ENCODE results near the gene IZUMO4.

Gene IZUMO4

DNA sequence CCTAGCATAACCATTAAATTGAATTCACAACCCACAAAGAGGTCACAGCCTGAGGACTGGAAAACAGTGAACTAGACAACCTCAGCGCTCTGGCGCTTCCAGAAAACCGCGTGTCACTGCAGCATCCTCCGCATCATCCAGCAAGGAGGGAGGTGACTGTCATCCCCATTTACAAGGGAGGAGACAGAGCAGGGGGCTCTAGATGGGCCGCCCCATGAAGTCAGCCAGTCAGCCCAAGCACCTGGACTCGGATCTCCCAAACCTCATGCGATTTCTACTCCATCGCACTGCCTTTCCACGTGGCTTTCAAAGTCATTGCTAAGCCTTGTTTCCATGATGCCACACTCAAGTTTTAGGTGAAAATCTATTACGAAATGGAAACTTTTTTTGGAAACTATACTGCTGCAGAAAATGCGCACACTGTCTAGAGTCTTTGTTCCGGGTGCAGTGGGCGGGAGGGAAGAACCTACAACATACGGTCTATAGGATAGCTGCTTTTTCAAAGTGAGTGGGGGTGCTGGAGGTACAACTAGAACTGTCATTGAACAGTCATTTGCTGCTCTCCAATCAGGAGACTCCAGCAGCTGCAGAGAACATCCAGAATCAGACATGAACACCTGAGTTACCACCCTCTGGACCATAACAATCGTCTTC lies 51.9 kb downstream of the IZUMO4 start:
- no peak for DNase-seq (ENCODE audit: low read depth)

Measured in activated T-helper 9 cell treated with anti-CD3 and anti-CD28 coated beads, Interleukin-2, amount 50 U/mL, for 16 hours (primary cell).